Nasal cavity respiratory epithelium epithelial cell of viscerocranial mucosa (primary cell): ENCODE data around the gene APELA. TPM values are rescaled to one million over a fixed set of nuclear protein-coding genes. Genes with fewer than 3 reads are reported as not detected.

Source experiments
- total RNA-seq: library from RNA; depleted of rRNA; stranded (reverse); fragments of >200 nt; gene quantifications from 2 replicates; pipeline ENCODE4 v1.2.3, GENCODE V29; 2014

The APELA gene, protein sequence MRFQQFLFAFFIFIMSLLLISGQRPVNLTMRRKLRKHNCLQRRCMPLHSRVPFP
- not detected in 2 replicates for total RNA-seq

DNA sequence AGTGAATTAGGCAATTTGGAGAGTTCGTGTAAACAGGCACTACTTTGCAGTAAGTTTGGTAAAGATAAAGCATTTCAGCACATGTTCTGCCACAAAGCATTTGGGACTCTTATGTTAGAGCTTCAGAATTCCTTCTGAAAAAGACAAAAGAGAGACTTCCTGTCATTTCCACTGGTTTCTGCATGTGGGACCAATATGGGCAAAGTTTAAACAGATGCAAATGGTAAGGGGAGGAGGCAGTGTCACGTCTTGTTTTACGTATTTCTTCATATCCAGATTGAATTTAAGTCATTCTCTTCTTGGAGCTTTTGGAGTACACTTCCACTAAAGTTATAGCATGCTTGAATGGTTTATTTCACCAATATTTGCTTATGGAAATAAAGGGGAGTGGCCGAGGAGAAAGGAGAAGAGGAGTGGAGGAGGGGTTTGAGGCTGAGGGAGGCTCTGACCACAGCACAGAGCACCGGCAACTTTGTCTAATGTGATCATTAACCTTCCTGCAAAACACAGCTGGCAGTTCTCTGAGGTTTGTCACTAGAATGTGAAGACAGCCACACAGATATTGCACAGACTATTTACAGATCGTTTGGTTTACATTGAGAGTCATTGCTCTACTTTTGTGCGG lies at the start of gene APELA:
APELA (plus strand) TSS at position 479 of the 625 bp plus-strand sequence. CDS start 154 bp downstream, outside the sequence.

Other genes starting within 250 kb of the APELA start
- gene SMIM31, start 123.0 kb upstream of the APELA start, total RNA-seq, result not detected in 2 replicates
- 0.64 and 1.0 TPM in 2 replicates for gene TRIM61, start 100.5 kb downstream of the APELA start, total RNA-seq
- gene TRIM60, start 154.8 kb downstream of the APELA start, total RNA-seq, result not detected in 2 replicates
- gene TRIM75, start 176.7 kb downstream of the APELA start, total RNA-seq, result not detected in 2 replicates
- 13.7 and 26.9 TPM in 2 replicates for gene TMEM192, start 235.7 kb downstream of the APELA start, total RNA-seq